GM23338 (cell line): ENCODE data around the gene DNASE1L2. TPM values are rescaled to one million over a fixed set of nuclear protein-coding genes. Genes with fewer than 3 reads are reported as not detected.

Experiments
- ATAC-seq: fragments of 200-7000 bp; cut with Tn5 transposase; 3 replicates; pipeline ENCODE4 v1.9.1; 2020
- DNase-seq: peaks from one replicate; pipeline ENCODE4 v3.0.0-alpha.2; 2015; ENCODE audit warnings: low spot score
- H2AFZ ChIP-seq: fragments of 200-600 bp; sonication (generic); 2 replicates; pipeline ENCODE4 v1.8.0; 2016; ENCODE audit warnings: antibody characterized with exemption, mild to moderate bottlenecking, moderate library complexity
- H3F3A ChIP-seq: fragments of 200-600 bp; sonication (generic); replicated peaks from 2 replicates; pipeline ENCODE4 v1.8.0; 2017; ENCODE audit warnings: antibody characterized with exemption, mixed run types, low read depth
- H3K27ac ChIP-seq: fragments of 200-600 bp; sonication (generic); 2 replicates; pipeline ENCODE4 v1.6.1; 2016; ENCODE audit warnings: low read depth
- H3K27me3 ChIP-seq: fragments of 200-600 bp; sonication (generic); 2 replicates; pipeline ENCODE4 v1.8.0; 2016; ENCODE audit warnings: mild to moderate bottlenecking, mixed run types, moderate library complexity; ENCODE audit not compliant: insufficient read depth
- H3K36me3 ChIP-seq: fragments of 200-600 bp; sonication (generic); 2 replicates; pipeline ENCODE4 v1.8.0; 2016; ENCODE audit warnings: mild to moderate bottlenecking; ENCODE audit not compliant: insufficient read depth
- H3K4me1 ChIP-seq: fragments of 200-600 bp; sonication (generic); 2 replicates; pipeline ENCODE4 v1.8.0; 2016; ENCODE audit warnings: mild to moderate bottlenecking, moderate library complexity; ENCODE audit not compliant: insufficient read depth
- H3K4me2 ChIP-seq: fragments of 200-600 bp; sonication (generic); 2 replicates; pipeline ENCODE4 v1.7.1; 2017; ENCODE audit warnings: mixed run types
- H3K4me3 ChIP-seq: fragments of 200-600 bp; sonication (generic); 2 replicates; pipeline ENCODE4 v1.6.1; 2016; ENCODE audit warnings: mixed run types
- H3K79me2 ChIP-seq: fragments of 200-600 bp; sonication (generic); replicated peaks from 2 replicates; pipeline ENCODE4 v1.8.0; 2017; ENCODE audit warnings: mild to moderate bottlenecking; ENCODE audit not compliant: insufficient read depth
- H3K9me2 ChIP-seq: fragments of 200-600 bp; sonication (generic); 2 replicates; pipeline ENCODE4 v1.8.0; 2017; ENCODE audit not compliant: insufficient read depth
- H4K20me1 ChIP-seq: fragments of 200-600 bp; sonication (generic); replicated peaks from 2 replicates; pipeline ENCODE4 v1.8.0; 2017; ENCODE audit warnings: mild to moderate bottlenecking; ENCODE audit not compliant: insufficient read depth
- H3K27ac Mint-ChIP-seq: 2 replicates; pipeline ENCODE4 v1.8.0; 2020; ENCODE audit warnings: inconsistent platforms, mild to moderate bottlenecking, moderate library complexity, mixed read lengths
- H3K27me3 Mint-ChIP-seq: 3 replicates; pipeline ENCODE4 v1.8.0; 2022; ENCODE audit warnings: low read depth, mild to moderate bottlenecking, moderate library complexity, mixed read lengths, inconsistent platforms; ENCODE audit not compliant: insufficient read depth, poor library complexity
- H3K36me3 Mint-ChIP-seq: 3 replicates; pipeline ENCODE4 v1.8.0; 2021; ENCODE audit warnings: low read depth, mild to moderate bottlenecking, inconsistent platforms, moderate library complexity, mixed read lengths
- H3K4me1 Mint-ChIP-seq: 3 replicates; pipeline ENCODE4 v1.8.0; 2020; ENCODE audit warnings: mild to moderate bottlenecking, inconsistent platforms, mixed read lengths
- H3K4me3 Mint-ChIP-seq: 3 replicates; pipeline ENCODE4 v1.8.0; 2021; ENCODE audit warnings: moderate library complexity, mild to moderate bottlenecking, inconsistent platforms, mixed read lengths
- H3K9me3 Mint-ChIP-seq: 3 replicates; pipeline ENCODE4 v1.8.0; 2020; ENCODE audit warnings: moderate library complexity, mild to moderate bottlenecking, inconsistent platforms, mixed read lengths
- CREB1 ChIP-seq: fragments of 250-450 bp; sonication (Bioruptor Pico); IDR thresholded peaks from 2 replicates; pipeline ENCODE4 v1.5.0; 2020; ENCODE audit warnings: low read depth, mild to moderate bottlenecking, moderate library complexity
- CTCF ChIP-seq, 2 experiments: fragments of 200-600 bp in 1 of 2; sonication (generic) in 1 of 2; conservative IDR thresholded peaks; 2 replicates each; pipeline versions ENCODE4 v1.5.1 to v1.6.1; 2016 to 2017; ENCODE audit warnings: antibody characterized with exemption in 2 of 2, low read depth in 2 of 2, mild to moderate bottlenecking in 2 of 2, moderate library complexity in 1 of 2
- ETS1 ChIP-seq: IDR thresholded peaks from 2 replicates; pipeline ENCODE4 v1.6.1; 2016; ENCODE audit warnings: antibody characterized with exemption
- EZH2 ChIP-seq: fragments of 200-600 bp; sonication (generic); IDR thresholded peaks from one replicate; pipeline ENCODE4 v1.8.0; 2017; ENCODE audit warnings: antibody characterized with exemption, mild to moderate bottlenecking, low read depth; ENCODE audit not compliant: unreplicated experiment
- JUNB ChIP-seq: IDR thresholded peaks from one replicate; pipeline ENCODE4 v1.6.1; 2016; ENCODE audit warnings: antibody characterized with exemption; ENCODE audit not compliant: unreplicated experiment
- NANOG ChIP-seq: IDR thresholded peaks from 2 replicates; pipeline ENCODE4 v1.6.1; 2016; ENCODE audit warnings: antibody characterized with exemption, borderline replicate concordance
- POLR2AphosphoS5 ChIP-seq: IDR thresholded peaks from 2 replicates; pipeline ENCODE4 v1.6.1; 2016; ENCODE audit warnings: antibody characterized with exemption, low read depth
- REST ChIP-seq: IDR thresholded peaks from one replicate; pipeline ENCODE4 v1.6.1; 2018; ENCODE audit warnings: antibody characterized with exemption; ENCODE audit not compliant: unreplicated experiment
- STAT1 ChIP-seq: IDR thresholded peaks from one replicate; pipeline ENCODE4 v1.6.1; 2016; ENCODE audit warnings: antibody characterized with exemption; ENCODE audit not compliant: unreplicated experiment
- polyA plus RNA-seq: library from polyadenylated mRNA; unstranded; fragments of >200 nt; fragmentation: Nextera tagmentation; extraction: Ambion mirVana; gene quantifications from 2 replicates; pipeline ENCODE4 v1.2.1, GENCODE V29; 2016
- total RNA-seq: library from RNA; depleted of rRNA; stranded (reverse); fragments of >200 nt; shearing (Covaris generic); gene quantifications from 2 replicates; pipeline ENCODE4 v1.2.3, GENCODE V29; 2014

Gene DNASE1L2
- total and polyA plus RNA-seq, 2 experiments from 2014 or later, result 0.23 TPM; not detected in 1

- no peak for TF ChIP-seq CTCF (conservative IDR thresholded peaks at IDR 0.05; ENCODE audit: low read depth in 2 of 2)
- TF ChIP-seq REST, result no peak
- no peak for TF ChIP-seq NANOG
- no peak for TF ChIP-seq CREB1 (CRISPR knock-in tag)
- TF ChIP-seq STAT1, result no peak
- TF ChIP-seq POLR2AphosphoS5, result no peak
Measured at GRCh38 chr16:2229632-2230250, 6.5 kb upstream of the DNASE1L2 start (continued).

GRCh38 chr16:2230376-2230775 is 5.9 kb upstream of the DNASE1L2 start:
- Histone ChIP-seq H3K4me3 (no peak overlapping the region), H4K20me1 (no peaks in the 10 kb centered on the region; the same call in 1 of the 2 replicates), H3K27me3 (no peaks in the 10 kb centered on the region), H3K4me1 (no peaks in the 10 kb centered on the region), H3K4me2 (no peak overlapping the region), H3K27ac (no peak overlapping the region), H3F3A (no peaks in the 10 kb centered on the region), H3K36me3 (0 out of 2 replicates have a peak, but pooled peaks cover 5% of the 10 kb centered on the region), H2AFZ (no peak overlapping the region), H3K79me2 (peaks cover 27% of the 10 kb centered on the region), H3K9me2 (no peaks in the 10 kb centered on the region)
- Mint-ChIP-seq H3K4me3 (no peak overlapping the region), H3K36me3 (peaks cover 7% of the 10 kb centered on the region; the same call in 2 of the 3 replicates), H3K9me3 (no peaks in the 10 kb centered on the region), H3K27ac (no peak overlapping the region), H3K27me3 (peaks cover 12% of the 10 kb centered on the region), H3K4me1 (no peaks in the 10 kb centered on the region)
- TF ChIP-seq JUNB (no peak), EZH2 (no peak), STAT1 (no peak), POLR2AphosphoS5 (no peak), CTCF (conservative IDR thresholded peaks at IDR 0.05; ENCODE audit: low read depth in 2 of 2) (no peak), NANOG (no peak), ETS1 (no peak)
- DNase-seq (no peak), ATAC-seq (no peak)
